ENCODE results near the gene FNDC3A. TPM values are rescaled to one million over a fixed set of nuclear protein-coding genes. Genes with fewer than 3 reads are reported as not detected.

The FNDC3A gene
- total RNA-seq, 1 experiment from 2014 or later: 34.3 TPM

GRCh38 chr13:49029570-49029969, 53.9 kb downstream of the FNDC3A start:
- POLR2A ChIA-PET (ENCODE audit: unreplicated experiment): no interaction called here
- H3K36me3 ChIP-seq (ENCODE audit: low read depth): no peaks in the 10 kb centered on the region
- no peaks in the 10 kb centered on the region for H3F3A ChIP-seq (ENCODE audit: insufficient read depth, low read depth)
- H3K9me3 ChIP-seq (ENCODE audit: insufficient read depth, low read depth): no peaks in the 10 kb centered on the region
- no peaks in the 10 kb centered on the region for H4K20me1 ChIP-seq (ENCODE audit: insufficient read depth)
- CTCF ChIA-PET: no interaction called here
- H3K9me2 ChIP-seq (ENCODE audit: insufficient read depth): no peaks in the 10 kb centered on the region
- H3K27ac ChIP-seq: no peak overlapping the region
- intact Hi-C loops (cut with micrococcal nuclease; ENCODE audit: unreplicated experiment): no loop called here
- no peaks in the 10 kb centered on the region for H3K4me1 ChIP-seq (replicated peaks; ENCODE audit: insufficient read depth)
- H2AFZ ChIP-seq: no peak overlapping the region
- BruUV-seq (replicated peaks): no TSS peak
- no peak overlapping the region for H3K4me2 ChIP-seq
- no peaks in the 10 kb centered on the region for H3K27me3 ChIP-seq (ENCODE audit: insufficient read depth, low read depth)
- no peaks in the 10 kb centered on the region for H3K79me2 ChIP-seq (ENCODE audit: low read depth)
- DNase-seq: no peak
- TF ChIP-seq CTCF (conservative IDR thresholded peaks at IDR 0.05) (no peak), EZH2 (IDR thresholded peaks at IDR 0.05; ENCODE audit: low read depth) (no peak)
- no peak overlapping the region for H3K4me3 ChIP-seq

GRCh38 chr13:49030213-49030612, 54.5 kb downstream of the FNDC3A start:
- H3K27me3 ChIP-seq (ENCODE audit: insufficient read depth, low read depth): no peaks in the 10 kb centered on the region
- POLR2A ChIA-PET (ENCODE audit: unreplicated experiment): no interaction called here
- DNase-seq: no peak
- no peak overlapping the region for H2AFZ ChIP-seq
- no peaks in the 10 kb centered on the region for H3F3A ChIP-seq (ENCODE audit: insufficient read depth, low read depth)
- H3K4me2 ChIP-seq: no peak overlapping the region
- no peaks in the 10 kb centered on the region for H3K9me2 ChIP-seq (ENCODE audit: insufficient read depth)
- no peaks in the 10 kb centered on the region for H4K20me1 ChIP-seq (ENCODE audit: insufficient read depth)
- TF ChIP-seq EZH2 (IDR thresholded peaks at IDR 0.05; ENCODE audit: low read depth) (no peak), CTCF (conservative IDR thresholded peaks at IDR 0.05) (no peak)
- no peak overlapping the region for H3K27ac ChIP-seq
- H3K4me3 ChIP-seq: no peak overlapping the region
- H3K36me3 ChIP-seq (ENCODE audit: low read depth): no peaks in the 10 kb centered on the region
- H3K9me3 ChIP-seq (ENCODE audit: insufficient read depth, low read depth): no peaks in the 10 kb centered on the region
- CTCF ChIA-PET: no interaction called here
- BruUV-seq (replicated peaks): no TSS peak
- no peaks in the 10 kb centered on the region for H3K4me1 ChIP-seq (replicated peaks; ENCODE audit: insufficient read depth)
- H3K79me2 ChIP-seq (ENCODE audit: low read depth): no peaks in the 10 kb centered on the region
- intact Hi-C loops (cut with micrococcal nuclease; ENCODE audit: unreplicated experiment): no loop called here

- no peak for TF ChIP-seq CTCF (conservative IDR thresholded peaks at IDR 0.05)
- TF ChIP-seq EZH2 (IDR thresholded peaks at IDR 0.05; ENCODE audit: low read depth): no peak
- Histone ChIP-seq H3K36me3 (ENCODE audit: low read depth) (no peaks in the 10 kb centered on the region), H3F3A (ENCODE audit: insufficient read depth, low read depth) (no peaks in the 10 kb centered on the region), H3K4me2 (no peak overlapping the region), H3K27ac (no peak overlapping the region), H3K9me2 (ENCODE audit: insufficient read depth) (no peaks in the 10 kb centered on the region), H3K4me3 (no peak overlapping the region), H3K27me3 (ENCODE audit: insufficient read depth, low read depth) (no peaks in the 10 kb centered on the region), H3K79me2 (ENCODE audit: low read depth) (no peaks in the 10 kb centered on the region), H3K4me1 (replicated peaks; ENCODE audit: insufficient read depth) (no peaks in the 10 kb centered on the region), H4K20me1 (ENCODE audit: insufficient read depth) (no peaks in the 10 kb centered on the region), H3K9me3 (ENCODE audit: insufficient read depth, low read depth) (no peaks in the 10 kb centered on the region), H2AFZ (no peak overlapping the region)
- intact Hi-C loops (cut with micrococcal nuclease; ENCODE audit: unreplicated experiment): no loop called here
- CTCF ChIA-PET: no interaction called here
- POLR2A ChIA-PET (ENCODE audit: unreplicated experiment): no interaction called here
- DNase-seq: no peak
- no TSS peak for BruUV-seq (replicated peaks)
These were observed 65.2 kb downstream of the FNDC3A start for GRCh38 chr13:49040872-49041271.

Data from PC-9 (cell line).